DND-41 (cell line): ENCODE results near the gene KIRREL3.

Experiments used
- ATAC-seq: fragments of 200-7000 bp; cut with Tn5 transposase; 3 replicates; pipeline ENCODE4 v1.9.1; 2021; ENCODE audit warnings: low read depth; ENCODE audit not compliant: insufficient read depth
- DNase-seq: peaks from one replicate; pipeline ENCODE4 v3.0.0-alpha.2; 2020
- H2AFZ ChIP-seq: 2 replicates; pipeline ENCODE4 v1.6.0; 2012; ENCODE audit warnings: low read depth, low read length
- H3K27ac ChIP-seq: 2 replicates; pipeline ENCODE4 v1.5.1; 2012; ENCODE audit warnings: low read length, inconsistent platforms
- H3K27me3 ChIP-seq: fragments of 200-600 bp; sonication (generic); 2 replicates; pipeline ENCODE4 v1.6.0; 2012; ENCODE audit warnings: low read length, mild to moderate bottlenecking, inconsistent platforms; ENCODE audit not compliant: insufficient read depth, poor library complexity
- H3K36me3 ChIP-seq: 2 replicates; pipeline ENCODE4 v1.5.1; 2012; ENCODE audit warnings: low read length, inconsistent platforms; ENCODE audit not compliant: insufficient read depth
- H3K4me1 ChIP-seq: 2 replicates; pipeline ENCODE4 v1.5.1; 2012; ENCODE audit warnings: mild to moderate bottlenecking, low read length; ENCODE audit not compliant: insufficient read depth
- H3K4me2 ChIP-seq: 2 replicates; pipeline ENCODE4 v1.6.0; 2012; ENCODE audit warnings: mild to moderate bottlenecking, moderate library complexity, low read length, inconsistent platforms; ENCODE audit not compliant: insufficient read depth
- H3K4me3 ChIP-seq, 2 experiments: fragments of 200-600 bp in 1 of 2; shearing (Covaris generic) in 1 of 2; 2 replicates each; pipeline ENCODE4 v1.5.1; 2012 to 2016; ENCODE audit warnings: inconsistent platforms in 2 of 2, low read length in 2 of 2, mild to moderate bottlenecking in 2 of 2, low read depth in 1 of 2, moderate library complexity in 1 of 2
- H3K79me2 ChIP-seq: 2 replicates; pipeline ENCODE4 v1.6.0; 2012; ENCODE audit warnings: low read length, inconsistent platforms; ENCODE audit not compliant: insufficient read depth
- H3K9ac ChIP-seq: 2 replicates; pipeline ENCODE4 v1.6.0; 2012; ENCODE audit warnings: low read depth, mild to moderate bottlenecking, inconsistent platforms, low read length, moderate library complexity
- H3K9me3 ChIP-seq: 2 replicates; pipeline ENCODE4 v1.5.1; 2012; ENCODE audit warnings: low read length, moderate library complexity, mild to moderate bottlenecking, inconsistent platforms; ENCODE audit not compliant: insufficient read depth, severe bottlenecking
- H4K20me1 ChIP-seq: 2 replicates; pipeline ENCODE4 v1.6.0; 2012; ENCODE audit warnings: low read length; ENCODE audit not compliant: insufficient read depth
- CTCF ChIP-seq: IDR thresholded peaks from 2 replicates; pipeline ENCODE4 v1.5.1; 2012; ENCODE audit warnings: borderline replicate concordance, low read length, moderate library complexity, mild to moderate bottlenecking; ENCODE audit not compliant: poor library complexity, severe bottlenecking; ENCODE audit errors: extremely low read depth
- EZH2 ChIP-seq: IDR thresholded peaks from 3 replicates; pipeline ENCODE4 v1.6.1; 2012; ENCODE audit warnings: borderline replicate concordance, low read depth, mild to moderate bottlenecking, moderate library complexity, low read length, inconsistent platforms; ENCODE audit not compliant: severe bottlenecking

KIRREL3 gene

GRCh38 chr11:126645186-126645585, 355.4 kb downstream of the KIRREL3 start:
- DNase-seq = no peak
- H3K9ac ChIP-seq = no peak overlapping the region
- TF ChIP-seq CTCF (no peak), EZH2 (no peak)

GRCh38 chr11:126640186-126640585, 360.4 kb downstream of the KIRREL3 start:
- Histone ChIP-seq H3K36me3 (no peaks in the 10 kb centered on the region), H3K27me3 (peaks cover 14% of the 10 kb centered on the region), H3K9ac (no peak overlapping the region), H3K4me3 (no peak overlapping the region), H3K27ac (no peak overlapping the region), H3K79me2 (no peaks in the 10 kb centered on the region), H3K4me1 (no peaks in the 10 kb centered on the region), H3K9me3 (no peaks in the 10 kb centered on the region), H2AFZ (no peak overlapping the region), H4K20me1 (no peaks in the 10 kb centered on the region), H3K4me2 (no peak overlapping the region)
- DNase-seq (no peak), ATAC-seq (no peak)
- TF ChIP-seq CTCF (no peak), EZH2 (no peak)

More at GRCh38 chr11:126645186-126645585, 355.4 kb downstream of the KIRREL3 start:
- no peak for ATAC-seq
- Histone ChIP-seq H3K27ac (no peak overlapping the region), H3K36me3 (no peaks in the 10 kb centered on the region), H3K4me2 (no peak overlapping the region), H3K4me3 (no peak overlapping the region), H3K27me3 (peaks cover 3% of the 10 kb centered on the region), H3K9me3 (no peaks in the 10 kb centered on the region), H2AFZ (no peak overlapping the region), H3K79me2 (no peaks in the 10 kb centered on the region), H3K4me1 (no peaks in the 10 kb centered on the region), H4K20me1 (no peaks in the 10 kb centered on the region)

- no peaks in the 10 kb centered on the region for H3K79me2 ChIP-seq
- ATAC-seq (no peak), DNase-seq (no peak)
- H3K9me3 ChIP-seq = no peaks in the 10 kb centered on the region
- H3K27ac ChIP-seq = no peak overlapping the region
- H3K4me2 ChIP-seq = no peak overlapping the region
- no peak overlapping the region for H3K9ac ChIP-seq
- H3K36me3 ChIP-seq = no peaks in the 10 kb centered on the region
- no peak overlapping the region for H2AFZ ChIP-seq
- H4K20me1 ChIP-seq = no peaks in the 10 kb centered on the region; the same call in 1 of the 2 replicates
- no peaks in the 10 kb centered on the region for H3K4me1 ChIP-seq
- TF ChIP-seq EZH2 (no peak), CTCF (no peak)
- peaks cover 14% of the 10 kb centered on the region for H3K27me3 ChIP-seq
- H3K4me3 ChIP-seq = no peak overlapping the region
Measured at GRCh38 chr11:126639692-126640091, 360.9 kb downstream of the KIRREL3 start.

GRCh38 chr11:126638648-126639047, 361.9 kb downstream of the KIRREL3 start:
- no peak overlapping the region for H3K4me2 ChIP-seq
- H3K9ac ChIP-seq = no peak overlapping the region
- H3K4me1 ChIP-seq = no peaks in the 10 kb centered on the region
- H3K9me3 ChIP-seq = no peaks in the 10 kb centered on the region
- ATAC-seq (no peak), DNase-seq (no peak)
- peaks cover 14% of the 10 kb centered on the region for H3K27me3 ChIP-seq
- H3K27ac ChIP-seq = no peak overlapping the region
- no peak for TF ChIP-seq CTCF
- no peak for TF ChIP-seq EZH2
- no peaks in the 10 kb centered on the region; the same call in 1 of the 2 replicates for H4K20me1 ChIP-seq
- H3K79me2 ChIP-seq = no peaks in the 10 kb centered on the region
- H3K36me3 ChIP-seq = no peaks in the 10 kb centered on the region
- no peak overlapping the region for H3K4me3 ChIP-seq
- H2AFZ ChIP-seq = no peak overlapping the region
